ENCODE measurements around the gene GINS2. TPM values are rescaled to one million over a fixed set of nuclear protein-coding genes. Genes with fewer than 3 reads are reported as not detected.

Gene GINS2
- total RNA-seq, 2 experiments from 2014 or later = 1.1 to 1.4 TPM

GRCh38 chr16:85665929-85666328 is 22.8 kb downstream of the GINS2 start:
- H3K4me3 Mint-ChIP-seq = no peak overlapping the region
- CTCF ChIA-PET = no interaction called here
- intact Hi-C loops (cut with DNase I, micrococcal nuclease) = no loop called here
- no peak overlapping the region for H3K27ac Mint-ChIP-seq
- no peak for TF ChIP-seq CTCF (IDR thresholded peaks at IDR 0.05)
- no peaks in the 10 kb centered on the region for H3K4me1 Mint-ChIP-seq (ENCODE audit: low read depth)
- ATAC-seq (ENCODE audit: poor library complexity) = no peak
- no peaks in the 10 kb centered on the region for H3K9me3 Mint-ChIP-seq
- H3K36me3 Mint-ChIP-seq (ENCODE audit: low read depth) = peaks cover 78% of the 10 kb centered on the region
- H3K27ac ChIP-seq (ENCODE audit: low read depth in 1 of 2, low read length in 2 of 2) = no peak overlapping the region
- no peaks in the 10 kb centered on the region for H3K9me3 ChIP-seq (ENCODE audit: control insufficient read depth in 1 of 2, insufficient read depth in 1 of 2, low read length in 2 of 2)
- no peak for DNase-seq
- POLR2A ChIA-PET = no interaction called here
- H3K27me3 Mint-ChIP-seq = no peaks in the 10 kb centered on the region
- no peaks in the 10 kb centered on the region for H3K27me3 ChIP-seq (ENCODE audit: control insufficient read depth in 1 of 2, insufficient read depth in 2 of 2, low read length in 2 of 2)
- H3K36me3 ChIP-seq (ENCODE audit: insufficient read depth, low read length) = peaks cover 85% of the 10 kb centered on the region
- H3K4me1 ChIP-seq (ENCODE audit: insufficient read depth, low read length) = no peaks in the 10 kb centered on the region
- H3K4me3 ChIP-seq (ENCODE audit: low read length) = no peak overlapping the region

GRCh38 chr16:85665373-85665740 is 23.4 kb downstream of the GINS2 start:
- Mint-ChIP-seq H3K4me3 (no peak overlapping the region), H3K36me3 (ENCODE audit: low read depth) (peaks cover 72% of the 10 kb centered on the region), H3K27me3 (no peaks in the 10 kb centered on the region), H3K27ac (no peak overlapping the region), H3K9me3 (no peaks in the 10 kb centered on the region), H3K4me1 (ENCODE audit: low read depth) (no peaks in the 10 kb centered on the region)
- intact Hi-C loops (cut with DNase I, micrococcal nuclease) = no loop called here
- ChIA-PET CTCF (no interaction called here), POLR2A (no interaction called here)
- Histone ChIP-seq H3K36me3 (ENCODE audit: insufficient read depth, low read length) (peaks cover 81% of the 10 kb centered on the region), H3K4me1 (ENCODE audit: insufficient read depth, low read length) (no peaks in the 10 kb centered on the region), H3K9me3 (ENCODE audit: control insufficient read depth in 1 of 2, insufficient read depth in 1 of 2, low read length in 2 of 2) (no peaks in the 10 kb centered on the region), H3K4me3 (ENCODE audit: low read length) (no peak overlapping the region), H3K27me3 (ENCODE audit: control insufficient read depth in 1 of 2, insufficient read depth in 2 of 2, low read length in 2 of 2) (no peaks in the 10 kb centered on the region), H3K27ac (ENCODE audit: low read depth in 1 of 2, low read length in 2 of 2) (no peak overlapping the region)
- no peak for TF ChIP-seq CTCF (IDR thresholded peaks at IDR 0.05)
- ATAC-seq (ENCODE audit: poor library complexity) (no peak), DNase-seq (no peak)

GRCh38 chr16:85664580-85665372 is 24.0 kb downstream of the GINS2 start:
- H3K27me3 Mint-ChIP-seq = no peaks in the 10 kb centered on the region
- H3K9me3 Mint-ChIP-seq = no peaks in the 10 kb centered on the region
- no peaks in the 10 kb centered on the region for H3K4me1 Mint-ChIP-seq (ENCODE audit: low read depth)
- no peak overlapping the region for H3K27ac Mint-ChIP-seq
- H3K27me3 ChIP-seq (ENCODE audit: control insufficient read depth in 1 of 2, insufficient read depth in 2 of 2, low read length in 2 of 2) = no peaks in the 10 kb centered on the region
- peaks cover 76% of the 10 kb centered on the region for H3K36me3 ChIP-seq (ENCODE audit: insufficient read depth, low read length)
- ChIA-PET POLR2A (no interaction called here), CTCF (no interaction called here)
- intact Hi-C loops (cut with DNase I, micrococcal nuclease) = no loop called here
- H3K4me3 ChIP-seq (ENCODE audit: low read length) = no peak overlapping the region
- DNase-seq (no peak), ATAC-seq (ENCODE audit: poor library complexity) (no peak)
- no peak overlapping the region for H3K4me3 Mint-ChIP-seq
- no peak for TF ChIP-seq CTCF (IDR thresholded peaks at IDR 0.05)
- no peak overlapping the region for H3K27ac ChIP-seq (ENCODE audit: low read depth in 1 of 2, low read length in 2 of 2)
- H3K9me3 ChIP-seq (ENCODE audit: control insufficient read depth in 1 of 2, insufficient read depth in 1 of 2, low read length in 2 of 2) = no peaks in the 10 kb centered on the region
- no peaks in the 10 kb centered on the region for H3K4me1 ChIP-seq (ENCODE audit: insufficient read depth, low read length)
- peaks cover 69% of the 10 kb centered on the region for H3K36me3 Mint-ChIP-seq (ENCODE audit: low read depth)

Measured in CD4-positive, alpha-beta T cell (primary cell).